K562 (cell line): ENCODE results near the gene HNRNPD. TPM values are rescaled to one million over a fixed set of nuclear protein-coding genes. Genes with fewer than 3 reads are reported as not detected.

ENCODE experiments used
- DNMT1 ChIP-seq: fragments of 450-650 bp; IDR thresholded peaks from 2 replicates; pipeline ENCODE4 v1.6.1; 2016; ENCODE audit warnings: antibody characterized with exemption, mild to moderate bottlenecking
- ESRRA ChIP-seq: fragments of 450-650 bp; IDR thresholded peaks from 2 replicates; pipeline ENCODE4 v1.6.1; 2014; ENCODE audit warnings: low read depth, mild to moderate bottlenecking, moderate library complexity, borderline replicate concordance
- EZH2 ChIP-seq: IDR thresholded peaks from 2 replicates; pipeline ENCODE4 v1.6.1; 2012; ENCODE audit warnings: low read depth, mild to moderate bottlenecking, inconsistent platforms, low read length, borderline replicate concordance
- HIVEP1 ChIP-seq: fragments of 250-450 bp; sonication (Bioruptor Pico); IDR thresholded peaks from 2 replicates; pipeline ENCODE4 v1.4.0; 2020; ENCODE audit warnings: mild to moderate bottlenecking
- POLR2G ChIP-seq: fragments of 200-400 bp; formaldehyde crosslinking; IDR thresholded peaks from 2 replicates; pipeline ENCODE4 v1.6.1; 2017; ENCODE audit warnings: low read depth, mild to moderate bottlenecking, antibody characterized with exemption, low read length, moderate library complexity
- TAF15 ChIP-seq: fragments of 200-400 bp; formaldehyde crosslinking; IDR thresholded peaks from 2 replicates; pipeline ENCODE4 v1.6.1; 2017; ENCODE audit warnings: mild to moderate bottlenecking, low read depth, low read length, moderate library complexity
- YY1 ChIP-seq, 3 experiments: IDR thresholded peaks; 2 replicates each; pipeline ENCODE4 v1.6.1; 2011; ENCODE audit warnings: low read length in 2 of 3, mild to moderate bottlenecking in 2 of 3, moderate library complexity in 2 of 3, borderline replicate concordance in 1 of 3, control low read depth in 1 of 3, low read depth in 1 of 3; ENCODE audit not compliant: insufficient read depth in 3 of 3, insufficient replicate concordance in 2 of 3, control insufficient read depth in 1 of 3, insufficient read length in 1 of 3; ENCODE audit errors: extremely low read depth in 1 of 3
- polyA plus RNA-seq, 8 experiments: library from polyadenylated mRNA; depleted of rRNA in 4 of 8; stranded (reverse) in 5 of 8; unstranded in 3 of 8; fragments of >200 nt; fragmentation: Nextera tagmentation in 2 of 8; fragmentation: Illumina TruSeq in 1 of 8; extraction: Ambion mirVana in 2 of 8; extraction: Trizol in 1 of 8; gene quantifications; 2 replicates each; pipeline versions ENCODE4 v1.2.1 to v1.2.3, GENCODE V29; 2011 to 2014; ENCODE audit warnings: inconsistent platforms in 1 of 8, missing spikeins in 1 of 8
- total RNA-seq, 7 experiments: library from RNA; depleted of rRNA in 6 of 7; stranded (reverse); fragments of >200 nt in 6 of 7; fragmentation: Illumina TruSeq in 2 of 7; extraction: Trizol in 2 of 7; gene quantifications; 2 replicates each; pipeline versions ENCODE4 v1.2.1 to v1.2.3, GENCODE V29; 2011 to 2021; ENCODE audit warnings: low replicate concordance in 1 of 7
- TF ChIP-seq, protein P1 (sequence below), 2 experiments: fragments of 450-650 bp in 1 of 2; IDR thresholded peaks; 2 replicates each; pipeline ENCODE4 v1.6.1; 2011 to 2017; ENCODE audit warnings: low read depth in 2 of 2, antibody characterized with exemption in 1 of 2, borderline replicate concordance in 1 of 2, low read length in 1 of 2, mild to moderate bottlenecking in 1 of 2, mixed read lengths in 1 of 2; ENCODE audit not compliant: control insufficient read depth in 1 of 2
- TF ChIP-seq, protein P2 (sequence below), 2 experiments: fragments of 250-450 bp in 1 of 2; fragments of 450-650 bp in 1 of 2; sonication (Bioruptor Pico) in 1 of 2; IDR thresholded peaks; 2 replicates each; pipeline versions ENCODE4 v1.6.1 to v1.8.0; 2016 to 2021; ENCODE audit warnings: mild to moderate bottlenecking in 2 of 2, moderate library complexity in 2 of 2, missing compliant biosample characterization in 1 of 2, missing genetic modification characterization in 1 of 2
- TF ChIP-seq, protein P3 (sequence below): IDR thresholded peaks from 2 replicates; pipeline ENCODE4 v1.6.1; 2016; ENCODE audit warnings: missing genetic modification characterization, missing compliant biosample characterization
- TF ChIP-seq, protein P4 (sequence below): fragments of 450-650 bp; conservative IDR thresholded peaks from 2 replicates; pipeline ENCODE4 v1.6.1; 2016; ENCODE audit warnings: missing genetic modification characterization, low read depth, mild to moderate bottlenecking, control low read depth, missing compliant biosample characterization
- TF ChIP-seq, protein P5 (sequence below): fragments of 450-650 bp; IDR thresholded peaks from 2 replicates; pipeline ENCODE4 v1.7.0; 2016; ENCODE audit warnings: borderline replicate concordance
- TF ChIP-seq, protein P6 (sequence below): fragments of 450-650 bp; formaldehyde crosslinking; IDR thresholded peaks from 2 replicates; pipeline ENCODE4 v1.4.0; 2022; ENCODE audit warnings: missing genetic modification characterization

Gene HNRNPD
- total and polyA plus RNA-seq, 9 of the 15 experiments (the other 6 are each of a cell fraction or from before 2014, with no cell fraction given): 92.4 to 955 (median 160) TPM

DNA sequence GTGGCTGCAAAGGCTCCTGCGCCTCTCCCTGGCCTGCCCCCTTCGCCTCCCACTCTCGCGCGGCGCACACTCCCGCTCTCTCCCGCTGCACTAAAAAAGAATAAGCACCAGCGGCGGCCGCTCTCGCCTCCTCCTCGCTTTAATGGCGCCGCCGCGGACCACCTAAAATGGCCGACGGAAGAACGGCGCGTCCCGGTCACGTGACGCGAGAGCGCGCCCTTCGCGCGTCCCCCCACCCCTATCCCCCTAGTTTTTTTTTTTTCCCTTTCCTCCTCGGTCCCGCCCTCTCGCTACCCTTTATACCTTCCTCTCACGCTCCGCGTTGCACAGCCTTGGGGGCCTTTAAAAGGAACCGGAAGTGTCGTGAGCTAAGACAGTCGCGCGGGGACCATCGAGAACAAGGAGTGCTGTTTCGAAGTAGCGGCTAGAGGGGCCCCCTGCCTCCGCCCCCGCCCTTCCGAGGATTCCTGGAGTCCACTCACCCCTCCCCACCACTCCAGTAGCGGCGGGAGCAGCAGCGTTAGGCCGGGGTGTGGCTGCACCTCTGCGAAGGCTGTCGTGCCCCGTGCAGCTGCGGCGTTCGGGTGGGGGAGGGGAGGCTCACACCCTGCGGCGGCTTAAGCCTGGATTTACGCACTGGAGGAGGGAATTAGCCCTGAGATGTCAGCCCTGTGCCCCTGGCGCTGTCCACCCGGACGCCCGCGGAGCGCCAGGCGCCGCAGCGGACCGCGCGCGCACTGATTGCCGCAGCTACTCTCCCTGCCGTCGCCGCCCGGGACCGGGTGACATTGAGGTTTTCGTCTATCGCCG is at the start of gene HNRNPD (continued):
- TF ChIP-seq, protein P1, sequence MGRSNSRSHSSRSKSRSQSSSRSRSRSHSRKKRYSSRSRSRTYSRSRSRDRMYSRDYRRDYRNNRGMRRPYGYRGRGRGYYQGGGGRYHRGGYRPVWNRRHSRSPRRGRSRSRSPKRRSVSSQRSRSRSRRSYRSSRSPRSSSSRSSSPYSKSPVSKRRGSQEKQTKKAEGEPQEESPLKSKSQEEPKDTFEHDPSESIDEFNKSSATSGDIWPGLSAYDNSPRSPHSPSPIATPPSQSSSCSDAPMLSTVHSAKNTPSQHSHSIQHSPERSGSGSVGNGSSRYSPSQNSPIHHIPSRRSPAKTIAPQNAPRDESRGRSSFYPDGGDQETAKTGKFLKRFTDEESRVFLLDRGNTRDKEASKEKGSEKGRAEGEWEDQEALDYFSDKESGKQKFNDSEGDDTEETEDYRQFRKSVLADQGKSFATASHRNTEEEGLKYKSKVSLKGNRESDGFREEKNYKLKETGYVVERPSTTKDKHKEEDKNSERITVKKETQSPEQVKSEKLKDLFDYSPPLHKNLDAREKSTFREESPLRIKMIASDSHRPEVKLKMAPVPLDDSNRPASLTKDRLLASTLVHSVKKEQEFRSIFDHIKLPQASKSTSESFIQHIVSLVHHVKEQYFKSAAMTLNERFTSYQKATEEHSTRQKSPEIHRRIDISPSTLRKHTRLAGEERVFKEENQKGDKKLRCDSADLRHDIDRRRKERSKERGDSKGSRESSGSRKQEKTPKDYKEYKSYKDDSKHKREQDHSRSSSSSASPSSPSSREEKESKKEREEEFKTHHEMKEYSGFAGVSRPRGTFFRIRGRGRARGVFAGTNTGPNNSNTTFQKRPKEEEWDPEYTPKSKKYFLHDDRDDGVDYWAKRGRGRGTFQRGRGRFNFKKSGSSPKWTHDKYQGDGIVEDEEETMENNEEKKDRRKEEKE (IDR thresholded peaks at IDR 0.05; ENCODE audit: borderline replicate concordance in 1 of 2, control insufficient read depth in 1 of 2, low read depth in 2 of 2, low read length in 1 of 2): no peak
- TF ChIP-seq, protein P2, sequence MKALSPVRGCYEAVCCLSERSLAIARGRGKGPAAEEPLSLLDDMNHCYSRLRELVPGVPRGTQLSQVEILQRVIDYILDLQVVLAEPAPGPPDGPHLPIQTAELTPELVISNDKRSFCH (CRISPR knock-in tag; IDR thresholded peaks at IDR 0.05): no peak
- TF ChIP-seq, protein P2 (tag; IDR thresholded peaks at IDR 0.05): 0 out of 2 replicates have a peak, but pooled peaks have one; percentile 25
- TF ChIP-seq, protein P3, sequence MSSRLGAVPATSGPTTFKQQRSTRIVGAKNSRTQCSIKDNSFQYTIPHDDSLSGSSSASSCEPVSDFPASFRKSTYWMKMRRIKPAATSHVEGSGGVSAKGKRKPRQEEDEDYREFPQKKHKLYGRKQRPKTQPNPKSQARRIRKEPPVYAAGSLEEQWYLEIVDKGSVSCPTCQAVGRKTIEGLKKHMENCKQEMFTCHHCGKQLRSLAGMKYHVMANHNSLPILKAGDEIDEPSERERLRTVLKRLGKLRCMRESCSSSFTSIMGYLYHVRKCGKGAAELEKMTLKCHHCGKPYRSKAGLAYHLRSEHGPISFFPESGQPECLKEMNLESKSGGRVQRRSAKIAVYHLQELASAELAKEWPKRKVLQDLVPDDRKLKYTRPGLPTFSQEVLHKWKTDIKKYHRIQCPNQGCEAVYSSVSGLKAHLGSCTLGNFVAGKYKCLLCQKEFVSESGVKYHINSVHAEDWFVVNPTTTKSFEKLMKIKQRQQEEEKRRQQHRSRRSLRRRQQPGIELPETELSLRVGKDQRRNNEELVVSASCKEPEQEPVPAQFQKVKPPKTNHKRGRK (tag): no peak
- TF ChIP-seq TAF15 (no peak), ESRRA (peak; percentile 55; the same call in 1 of the 2 replicates), DNMT1 (no peak), HIVEP1 (CRISPR knock-in tag) (no peak), YY1 (IDR thresholded peaks at IDR 0.05; ENCODE audit: borderline replicate concordance in 1 of 3, control insufficient read depth in 1 of 3, extremely low read depth in 1 of 3, insufficient read depth in 3 of 3, insufficient read length in 1 of 3, insufficient replicate concordance in 2 of 3, low read depth in 1 of 3, low read length in 2 of 3) (peak; percentile 93 to 99 (median 97)), POLR2G (peak; percentile 94), EZH2 (no peak)
- TF ChIP-seq, protein P4, sequence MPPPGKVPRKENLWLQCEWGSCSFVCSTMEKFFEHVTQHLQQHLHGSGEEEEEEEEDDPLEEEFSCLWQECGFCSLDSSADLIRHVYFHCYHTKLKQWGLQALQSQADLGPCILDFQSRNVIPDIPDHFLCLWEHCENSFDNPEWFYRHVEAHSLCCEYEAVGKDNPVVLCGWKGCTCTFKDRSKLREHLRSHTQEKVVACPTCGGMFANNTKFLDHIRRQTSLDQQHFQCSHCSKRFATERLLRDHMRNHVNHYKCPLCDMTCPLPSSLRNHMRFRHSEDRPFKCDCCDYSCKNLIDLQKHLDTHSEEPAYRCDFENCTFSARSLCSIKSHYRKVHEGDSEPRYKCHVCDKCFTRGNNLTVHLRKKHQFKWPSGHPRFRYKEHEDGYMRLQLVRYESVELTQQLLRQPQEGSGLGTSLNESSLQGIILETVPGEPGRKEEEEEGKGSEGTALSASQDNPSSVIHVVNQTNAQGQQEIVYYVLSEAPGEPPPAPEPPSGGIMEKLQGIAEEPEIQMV: peak; percentile 79
- TF ChIP-seq, protein P5, sequence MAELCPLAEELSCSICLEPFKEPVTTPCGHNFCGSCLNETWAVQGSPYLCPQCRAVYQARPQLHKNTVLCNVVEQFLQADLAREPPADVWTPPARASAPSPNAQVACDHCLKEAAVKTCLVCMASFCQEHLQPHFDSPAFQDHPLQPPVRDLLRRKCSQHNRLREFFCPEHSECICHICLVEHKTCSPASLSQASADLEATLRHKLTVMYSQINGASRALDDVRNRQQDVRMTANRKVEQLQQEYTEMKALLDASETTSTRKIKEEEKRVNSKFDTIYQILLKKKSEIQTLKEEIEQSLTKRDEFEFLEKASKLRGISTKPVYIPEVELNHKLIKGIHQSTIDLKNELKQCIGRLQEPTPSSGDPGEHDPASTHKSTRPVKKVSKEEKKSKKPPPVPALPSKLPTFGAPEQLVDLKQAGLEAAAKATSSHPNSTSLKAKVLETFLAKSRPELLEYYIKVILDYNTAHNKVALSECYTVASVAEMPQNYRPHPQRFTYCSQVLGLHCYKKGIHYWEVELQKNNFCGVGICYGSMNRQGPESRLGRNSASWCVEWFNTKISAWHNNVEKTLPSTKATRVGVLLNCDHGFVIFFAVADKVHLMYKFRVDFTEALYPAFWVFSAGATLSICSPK: no peak
- TF ChIP-seq, protein P6, sequence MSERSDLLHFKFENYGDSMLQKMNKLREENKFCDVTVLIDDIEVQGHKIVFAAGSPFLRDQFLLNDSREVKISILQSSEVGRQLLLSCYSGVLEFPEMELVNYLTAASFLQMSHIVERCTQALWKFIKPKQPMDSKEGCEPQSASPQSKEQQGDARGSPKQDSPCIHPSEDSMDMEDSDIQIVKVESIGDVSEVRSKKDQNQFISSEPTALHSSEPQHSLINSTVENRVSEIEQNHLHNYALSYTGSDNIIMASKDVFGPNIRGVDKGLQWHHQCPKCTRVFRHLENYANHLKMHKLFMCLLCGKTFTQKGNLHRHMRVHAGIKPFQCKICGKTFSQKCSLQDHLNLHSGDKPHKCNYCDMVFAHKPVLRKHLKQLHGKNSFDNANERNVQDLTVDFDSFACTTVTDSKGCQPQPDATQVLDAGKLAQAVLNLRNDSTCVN (CRISPR knock-in tag): no peak
